Middle frontal gyrus (tissue), 1 donor: ENCODE measurements around the gene COBLL1.
"Not testable (repeated sequence)": the region's sequence is repeated elsewhere in the genome, so short reads cannot be mapped to it uniquely, and the experiment has no call there.

Source experiments
- DNase-seq: peaks from one replicate; pipeline ENCODE4 v3.0.0-alpha.2; 2015; ENCODE audit warnings: low spot score; ENCODE audit errors: extremely low spot score

COBLL1 gene, protein sequence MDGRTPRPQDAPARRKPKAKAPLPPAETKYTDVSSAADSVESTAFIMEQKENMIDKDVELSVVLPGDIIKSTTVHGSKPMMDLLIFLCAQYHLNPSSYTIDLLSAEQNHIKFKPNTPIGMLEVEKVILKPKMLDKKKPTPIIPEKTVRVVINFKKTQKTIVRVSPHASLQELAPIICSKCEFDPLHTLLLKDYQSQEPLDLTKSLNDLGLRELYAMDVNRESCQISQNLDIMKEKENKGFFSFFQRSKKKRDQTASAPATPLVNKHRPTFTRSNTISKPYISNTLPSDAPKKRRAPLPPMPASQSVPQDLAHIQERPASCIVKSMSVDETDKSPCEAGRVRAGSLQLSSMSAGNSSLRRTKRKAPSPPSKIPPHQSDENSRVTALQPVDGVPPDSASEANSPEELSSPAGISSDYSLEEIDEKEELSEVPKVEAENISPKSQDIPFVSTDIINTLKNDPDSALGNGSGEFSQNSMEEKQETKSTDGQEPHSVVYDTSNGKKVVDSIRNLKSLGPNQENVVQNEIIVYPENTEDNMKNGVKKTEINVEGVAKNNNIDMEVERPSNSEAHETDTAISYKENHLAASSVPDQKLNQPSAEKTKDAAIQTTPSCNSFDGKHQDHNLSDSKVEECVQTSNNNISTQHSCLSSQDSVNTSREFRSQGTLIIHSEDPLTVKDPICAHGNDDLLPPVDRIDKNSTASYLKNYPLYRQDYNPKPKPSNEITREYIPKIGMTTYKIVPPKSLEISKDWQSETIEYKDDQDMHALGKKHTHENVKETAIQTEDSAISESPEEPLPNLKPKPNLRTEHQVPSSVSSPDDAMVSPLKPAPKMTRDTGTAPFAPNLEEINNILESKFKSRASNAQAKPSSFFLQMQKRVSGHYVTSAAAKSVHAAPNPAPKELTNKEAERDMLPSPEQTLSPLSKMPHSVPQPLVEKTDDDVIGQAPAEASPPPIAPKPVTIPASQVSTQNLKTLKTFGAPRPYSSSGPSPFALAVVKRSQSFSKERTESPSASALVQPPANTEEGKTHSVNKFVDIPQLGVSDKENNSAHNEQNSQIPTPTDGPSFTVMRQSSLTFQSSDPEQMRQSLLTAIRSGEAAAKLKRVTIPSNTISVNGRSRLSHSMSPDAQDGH

DNA sequence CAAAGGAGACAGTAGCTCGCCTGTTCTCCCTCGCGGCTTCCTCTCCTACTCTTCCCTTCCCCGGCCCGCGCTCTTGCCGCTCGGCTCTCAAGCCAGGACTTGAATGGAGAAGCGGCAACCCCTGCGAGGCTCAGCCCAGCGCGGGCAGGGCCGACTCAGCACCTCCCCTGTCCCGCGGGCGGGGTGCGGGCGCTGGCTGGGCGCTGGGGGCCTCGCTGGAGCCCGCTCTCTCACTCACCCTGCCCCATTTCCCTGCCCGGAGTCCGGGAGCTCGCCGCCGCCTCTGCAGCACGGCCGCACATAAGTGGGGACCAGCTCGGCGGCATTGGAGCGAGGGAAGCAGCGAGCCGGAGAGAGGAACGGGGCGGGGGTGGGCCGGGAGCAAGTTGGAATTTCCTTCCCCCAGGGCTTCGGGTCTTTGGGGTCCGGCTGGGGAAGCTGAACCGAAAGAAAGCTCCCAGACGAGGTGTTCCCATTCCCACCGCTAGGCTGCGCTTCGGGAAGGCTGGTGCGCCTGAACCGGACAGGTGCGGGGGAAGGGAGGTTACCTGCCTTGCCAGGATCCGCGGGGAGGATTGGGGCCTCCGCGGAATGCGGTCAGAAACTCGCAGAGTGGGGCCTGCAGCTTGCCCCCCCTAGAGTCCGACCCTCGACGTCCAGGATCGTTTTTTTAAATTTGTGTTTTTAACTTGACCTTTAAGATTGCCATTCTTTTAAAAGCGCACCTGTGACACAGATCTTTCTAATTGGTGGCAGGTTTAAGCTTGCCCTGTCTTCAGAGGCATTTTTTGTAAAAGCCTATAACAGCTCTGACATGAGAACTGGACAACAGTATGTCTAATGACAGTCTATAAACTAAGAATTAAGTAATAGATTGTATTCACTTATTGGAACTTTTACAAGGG, at the start of gene COBLL1:
Gene COBLL1 (minus strand): TSS at position 105 of the 905 bp plus-strand sequence. CDS start 627 bp downstream, outside the sequence.
- no peak for DNase-seq

DNA sequence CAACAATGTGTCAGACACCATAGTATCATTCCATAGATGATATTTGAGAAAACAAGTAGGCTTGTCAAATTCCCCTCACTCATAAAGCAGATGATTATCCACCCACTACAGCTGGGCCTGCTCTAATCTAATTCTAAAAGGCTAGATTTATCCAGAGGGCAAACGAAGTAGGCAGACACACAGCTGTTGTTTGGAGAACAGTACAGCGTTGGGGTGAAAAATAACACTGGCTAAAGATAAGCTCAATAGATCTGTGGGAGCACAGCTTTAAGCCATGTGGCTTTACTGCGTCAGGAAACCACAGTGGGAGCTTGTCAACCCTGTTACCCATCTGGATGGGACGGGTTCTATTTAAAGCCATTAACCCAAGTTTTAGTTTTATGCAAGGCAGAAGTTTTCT, 48.9 kb upstream of the COBLL1 start:
- no peak for DNase-seq

DNA sequence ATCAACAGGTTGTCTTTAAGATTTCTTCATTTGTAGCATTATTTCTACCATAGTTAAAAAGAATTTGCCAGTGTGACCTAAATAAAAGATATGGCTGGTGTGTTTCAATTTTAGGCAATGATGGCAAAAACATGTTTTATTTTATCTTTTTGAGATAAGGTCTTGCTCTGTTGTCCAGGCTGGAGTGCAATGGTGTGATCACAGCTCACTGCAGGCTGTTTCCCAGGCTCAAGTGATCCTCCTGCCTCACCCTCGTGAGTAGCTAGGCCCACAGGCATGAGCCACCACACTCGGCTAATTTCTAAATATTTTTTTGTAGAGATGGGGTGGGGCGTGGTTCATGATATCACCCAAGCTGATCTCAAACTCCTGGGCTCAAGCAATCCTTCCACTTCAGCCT, 47.0 kb upstream of the COBLL1 start:
- no peak for DNase-seq

DNA sequence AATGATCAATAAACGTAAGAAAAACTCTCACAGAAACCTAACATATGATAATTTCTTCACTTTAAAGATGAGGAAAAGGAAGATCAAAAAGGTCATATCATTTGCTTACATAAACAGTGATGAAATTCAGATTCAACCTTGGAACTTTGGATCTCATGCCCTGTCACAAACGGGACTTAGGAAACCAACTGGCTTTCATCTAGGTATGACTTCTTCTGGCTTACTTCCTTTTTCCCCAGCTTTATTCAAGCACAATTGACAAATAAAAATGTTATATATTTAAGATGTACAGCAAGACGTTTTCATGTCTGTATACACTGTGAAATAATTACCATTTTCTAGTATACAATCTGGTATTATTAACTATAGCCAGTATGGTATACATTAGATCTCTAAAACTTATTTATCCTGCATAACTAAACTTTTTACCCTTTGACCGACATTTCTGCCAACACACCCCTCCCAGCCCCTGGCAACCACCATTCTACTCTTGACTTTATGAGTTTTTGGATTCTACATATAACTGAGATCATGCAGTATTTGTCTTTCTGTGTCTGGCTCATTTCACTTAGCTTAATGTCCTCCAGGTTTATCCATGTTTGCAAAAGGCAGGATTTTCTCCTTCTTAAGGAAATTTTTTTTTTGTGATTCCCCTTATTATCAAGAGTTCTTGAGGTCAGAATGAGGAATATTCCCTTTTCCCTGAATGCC, 46.0 kb upstream of the COBLL1 start:
- no peak for DNase-seq

DNA sequence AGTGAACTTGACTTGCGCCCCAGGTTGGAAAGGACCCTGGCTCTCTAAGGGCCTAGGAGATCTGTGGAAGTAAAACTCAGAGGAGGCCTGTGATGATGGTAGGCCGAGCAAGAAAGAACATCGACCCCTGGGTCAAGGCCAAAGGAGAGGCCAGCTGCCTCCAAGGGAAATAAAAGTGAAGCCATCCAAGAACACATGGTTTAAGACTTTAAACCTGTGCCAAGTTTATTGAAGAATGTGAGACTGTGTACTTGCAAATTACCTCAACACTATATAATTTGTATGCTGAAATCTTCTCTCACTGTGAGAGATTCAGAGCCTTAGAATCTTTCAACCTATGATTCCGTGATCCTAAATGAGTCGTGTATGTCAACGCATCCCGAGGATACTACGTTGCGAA, 40.7 kb upstream of the COBLL1 start:
- no peak for DNase-seq

DNA sequence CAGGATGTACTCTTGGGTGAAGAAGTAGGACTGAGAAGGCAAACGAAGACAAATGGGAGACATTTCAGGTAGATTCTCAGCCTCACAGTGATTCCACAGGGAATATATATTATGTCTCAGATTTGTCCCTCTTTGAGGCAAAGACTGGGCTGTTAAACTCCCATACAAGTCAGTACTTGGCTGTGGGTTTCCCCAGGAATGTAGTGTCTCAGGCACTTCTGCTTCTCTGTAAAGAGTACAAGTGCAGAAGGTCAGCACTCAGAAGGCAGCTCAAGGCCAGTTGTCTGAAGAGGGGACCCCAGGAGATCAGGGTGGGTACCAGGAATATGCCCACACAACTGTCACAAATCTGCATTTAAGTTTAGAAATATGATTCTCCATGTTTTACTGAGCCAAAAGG, 39.9 kb upstream of the COBLL1 start:
- no peak for DNase-seq

DNA sequence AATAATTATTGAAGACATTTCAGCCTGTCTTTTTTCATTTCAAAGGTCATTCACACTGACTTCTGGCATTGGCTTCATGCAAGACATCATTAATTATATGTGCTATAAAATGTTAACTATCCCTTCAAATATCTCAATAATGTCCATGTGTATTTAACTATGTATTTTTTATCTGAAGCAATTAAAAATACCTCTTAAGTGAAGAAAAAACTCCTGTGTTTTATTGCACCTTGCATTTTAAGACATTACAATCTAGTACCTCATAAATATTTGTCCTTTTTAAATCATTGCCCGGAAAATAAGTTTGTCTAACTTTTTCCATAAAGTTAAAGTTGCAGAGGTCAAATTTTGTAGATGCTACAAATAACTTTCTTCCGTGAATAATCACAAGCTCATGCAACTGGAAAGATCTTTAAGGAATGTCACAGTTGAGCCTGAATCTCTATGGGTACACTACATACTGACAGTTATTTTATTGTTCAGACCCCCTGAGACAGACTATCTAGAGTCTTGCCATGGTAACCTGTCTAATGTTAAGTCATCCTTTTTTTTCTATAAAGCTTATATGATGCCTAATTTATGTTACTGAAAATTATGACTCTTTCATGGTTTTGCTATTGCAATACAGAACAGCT, 38.4 kb upstream of the COBLL1 start:
- no peak for DNase-seq

DNA sequence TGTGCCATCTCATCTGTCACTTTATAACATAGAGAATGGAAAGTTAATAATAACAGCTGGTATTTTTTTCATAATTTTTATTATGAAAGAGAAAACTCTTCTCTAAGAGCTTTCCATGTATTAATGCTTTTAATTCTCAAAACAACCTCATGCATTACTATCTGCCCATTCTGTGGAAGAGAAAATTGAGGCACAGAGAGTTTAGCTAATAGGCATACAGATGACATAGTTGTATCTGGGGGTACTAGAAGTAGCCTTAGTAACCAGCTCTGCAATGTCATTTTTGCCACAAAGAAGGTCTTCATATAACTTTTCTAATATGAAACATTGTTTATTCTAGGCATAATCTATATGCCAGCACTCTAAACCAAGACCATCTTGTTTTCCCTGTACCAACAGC, 36.3 kb upstream of the COBLL1 start:
- DNase-seq, result no peak

DNA sequence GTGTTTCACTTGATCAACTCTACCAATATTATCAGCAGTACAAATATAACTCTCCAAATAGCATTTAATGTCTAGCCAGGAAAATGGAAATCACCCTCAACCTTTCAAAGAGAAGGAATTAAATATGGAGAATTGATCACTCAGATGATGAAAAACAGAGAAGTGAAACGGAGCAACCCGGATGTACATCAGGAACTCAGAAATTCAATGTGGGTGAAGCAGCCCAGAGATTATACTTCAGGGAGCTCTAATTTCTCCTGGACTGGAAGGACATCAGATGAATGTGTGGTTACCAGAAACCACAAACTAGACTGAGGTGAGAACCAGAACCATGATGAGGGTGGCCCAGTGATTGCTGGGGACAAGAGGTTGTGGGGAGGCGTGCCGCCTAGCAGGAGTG, 35.5 kb upstream of the COBLL1 start:
- DNase-seq, result no peak

DNA sequence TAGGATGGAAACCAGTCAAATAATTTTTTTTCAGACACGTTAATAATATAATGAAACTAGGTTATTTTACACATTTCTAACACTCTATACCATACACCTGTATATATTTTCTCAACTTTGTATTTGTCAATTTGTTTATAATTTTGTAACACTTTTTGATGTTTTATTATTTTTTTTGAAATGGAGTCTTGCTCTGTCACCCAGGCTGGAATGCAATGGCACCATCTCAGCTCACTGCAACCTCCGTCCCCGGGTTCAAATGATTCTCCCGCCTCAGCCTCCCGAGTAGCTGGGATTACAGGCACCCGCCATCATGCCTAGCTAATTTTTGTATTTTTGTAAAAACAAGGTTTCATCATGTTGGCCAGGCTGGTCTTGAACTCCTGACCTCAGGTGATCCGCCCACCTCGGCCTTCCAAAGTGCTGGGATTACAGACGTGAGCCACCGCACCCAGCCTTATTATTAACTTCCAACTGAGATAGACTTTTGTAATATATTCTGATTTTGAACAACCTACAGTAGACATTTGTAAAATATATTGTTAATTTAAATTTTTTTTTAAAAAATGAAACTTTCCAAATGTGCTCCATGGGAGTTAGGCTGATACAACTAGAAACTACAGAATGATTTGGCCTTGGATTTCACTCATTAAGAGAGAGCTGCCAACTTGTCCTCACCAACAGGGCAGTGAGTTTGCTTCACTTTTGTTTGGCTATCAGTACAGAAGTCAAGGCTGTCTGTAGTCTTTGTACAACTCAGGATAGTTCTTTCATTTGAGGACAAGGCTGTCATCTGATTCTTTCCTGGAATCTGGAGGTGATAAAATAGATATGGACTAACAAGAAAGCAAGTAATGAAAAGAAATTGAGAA, 33.9 kb upstream of the COBLL1 start:
- no peak for DNase-seq

DNA sequence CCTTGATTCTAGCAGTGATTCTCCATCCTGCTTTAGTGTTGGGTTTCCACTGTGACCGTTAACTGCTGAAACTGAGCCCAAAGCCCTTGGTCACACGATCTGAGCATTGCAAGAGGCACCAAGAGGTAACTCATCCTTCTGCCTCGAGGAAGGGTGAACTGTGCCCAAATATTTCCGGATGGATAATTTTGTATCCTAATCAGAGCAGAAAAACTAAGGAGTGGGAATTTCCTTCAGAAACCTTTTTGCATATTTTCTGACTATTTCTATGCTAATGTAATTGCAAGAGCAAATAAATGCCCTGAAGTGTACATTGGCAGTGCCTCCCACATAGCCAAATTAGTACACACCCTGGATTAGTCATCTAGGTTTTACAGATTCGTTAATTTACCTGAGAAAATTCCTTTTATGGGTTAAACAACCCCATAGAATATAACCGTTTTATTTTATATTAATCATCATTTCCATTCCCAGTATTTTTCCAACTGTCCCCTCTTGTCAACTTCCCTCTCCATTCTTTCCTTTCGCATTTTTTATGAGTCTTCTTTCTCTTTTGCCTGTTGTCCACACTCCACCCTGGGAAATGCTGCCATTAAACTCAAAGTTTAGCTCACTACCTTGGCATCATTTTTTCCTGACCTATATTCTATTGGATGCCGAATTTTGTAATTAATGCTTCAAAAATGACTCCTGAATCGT, 31.7 kb upstream of the COBLL1 start:
- no peak for DNase-seq

DNA sequence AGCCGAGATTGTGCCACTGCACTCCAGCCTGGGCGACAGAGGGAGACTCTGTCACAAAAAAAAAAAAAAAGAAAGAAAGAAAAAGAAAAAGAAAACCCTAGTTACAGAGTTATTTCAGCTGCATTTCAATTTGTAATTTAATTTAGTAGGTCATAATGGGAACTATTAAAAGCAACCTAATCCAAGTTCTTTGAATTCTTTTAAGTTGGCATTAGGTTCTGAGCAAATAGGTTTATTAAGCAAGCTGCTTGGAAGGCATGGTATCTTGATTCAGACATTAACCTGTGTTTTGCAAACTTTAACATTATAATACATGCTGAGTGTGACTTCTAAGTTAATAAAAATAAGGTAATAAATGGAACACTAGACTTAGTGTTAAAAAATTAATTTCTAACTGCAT, 29.8 kb upstream of the COBLL1 start:
- no peak for DNase-seq

DNA sequence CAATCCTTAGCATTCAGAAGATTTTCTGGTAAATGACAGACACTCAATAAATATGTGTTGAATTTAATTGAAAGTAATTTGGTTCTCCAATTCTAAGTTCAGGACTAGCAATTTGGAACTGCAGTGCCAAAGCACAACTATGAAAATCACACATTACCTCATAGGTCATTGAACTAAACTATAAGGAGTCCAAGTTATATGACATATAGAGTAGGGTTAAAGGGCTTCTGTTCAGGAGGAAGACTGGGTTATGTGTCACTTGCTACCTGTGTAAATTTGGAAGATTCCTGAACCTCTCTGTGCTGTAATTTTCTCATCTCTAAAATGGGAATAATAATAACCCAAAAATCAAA, 27.8 kb upstream of the COBLL1 start:
- DNase-seq, result no peak

DNA sequence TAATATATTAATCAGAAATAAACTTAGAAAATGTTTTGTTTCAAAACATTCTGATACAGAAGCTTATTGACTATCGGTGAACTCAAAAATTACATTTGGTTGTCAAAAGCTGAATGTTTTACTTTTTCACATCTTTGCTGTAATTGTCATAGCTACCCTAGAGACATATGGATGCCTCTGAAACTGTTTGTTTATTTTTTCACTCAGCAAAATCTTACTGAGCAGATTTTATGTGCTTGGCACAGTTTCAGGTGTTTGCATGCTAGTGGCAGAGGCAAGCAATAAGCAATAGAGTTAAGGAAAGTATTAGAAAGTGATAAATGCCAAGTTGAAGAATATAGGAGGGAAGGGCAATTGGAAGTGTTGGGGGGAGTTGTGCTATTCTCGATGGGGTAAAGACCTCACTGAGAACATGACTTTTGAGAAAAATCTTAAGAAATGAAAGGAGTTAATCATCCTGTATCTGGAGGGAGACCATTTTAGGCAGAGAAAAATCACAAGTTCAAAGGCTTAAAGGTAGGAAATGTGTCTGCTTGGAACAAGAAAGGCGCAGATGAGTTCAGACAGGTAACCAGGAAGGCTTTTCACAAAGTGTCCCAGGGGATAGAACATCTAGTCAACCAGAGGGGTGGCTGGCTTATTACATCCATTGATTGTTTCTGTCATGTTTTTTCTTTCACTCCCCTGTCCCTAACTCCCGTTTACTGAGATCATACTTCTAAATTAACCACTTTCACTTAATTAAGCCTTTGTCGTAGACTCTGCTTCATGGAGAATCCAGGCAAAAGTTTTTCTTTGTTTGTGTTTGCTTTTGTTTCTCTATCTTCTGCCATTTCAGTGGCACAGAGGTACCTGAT, 27.2 kb upstream of the COBLL1 start:
- DNase-seq, result no peak

DNA sequence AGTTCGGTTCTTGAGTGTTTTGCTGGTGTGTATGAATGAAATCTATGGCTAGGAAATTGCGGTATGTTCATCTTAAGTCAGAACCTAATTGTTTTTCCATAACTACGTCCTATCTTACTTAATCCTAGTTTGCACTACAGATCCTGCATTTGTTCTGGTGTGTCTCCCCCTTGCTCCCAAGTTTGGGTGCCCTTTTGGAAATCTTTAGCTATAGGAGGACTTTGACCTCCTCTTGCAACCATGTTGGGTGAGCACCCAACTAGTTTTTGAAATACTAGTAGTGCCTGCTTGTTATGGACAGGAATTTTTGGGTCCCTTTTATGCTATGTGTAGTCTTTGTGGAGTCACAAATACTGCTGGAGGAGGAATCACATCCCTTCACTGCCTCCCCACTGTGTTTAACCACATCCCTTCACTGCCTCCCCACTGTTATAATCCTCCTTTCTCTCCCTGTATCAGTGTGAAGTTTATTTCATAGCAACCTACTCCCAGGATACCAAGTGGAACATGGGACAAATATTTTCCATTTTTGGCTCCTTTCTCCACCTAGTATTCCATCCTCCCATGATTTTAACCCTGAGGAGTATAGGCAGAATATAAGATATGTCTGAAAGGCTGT, 26.3 kb upstream of the COBLL1 start:
- no peak for DNase-seq

DNA sequence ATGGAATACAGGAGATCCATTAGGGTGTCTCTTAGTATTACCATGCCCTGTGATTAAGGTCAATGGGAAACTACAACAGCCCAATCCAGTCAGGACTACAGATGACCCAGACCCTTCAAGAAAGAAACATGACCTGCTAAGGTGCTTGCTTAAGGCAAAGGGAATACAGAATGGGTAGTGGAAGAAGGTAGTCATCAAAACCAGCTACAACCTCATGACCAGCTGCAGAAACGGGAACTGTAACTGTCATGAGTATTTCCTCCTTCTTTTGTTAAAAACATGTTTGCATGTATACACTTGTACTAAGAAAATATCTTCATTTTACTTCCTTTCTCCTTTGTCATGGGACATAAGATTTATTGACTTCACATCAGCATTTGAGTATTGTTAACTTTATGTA, 24.8 kb upstream of the COBLL1 start:
- DNase-seq, result not testable (repeated sequence)

DNA sequence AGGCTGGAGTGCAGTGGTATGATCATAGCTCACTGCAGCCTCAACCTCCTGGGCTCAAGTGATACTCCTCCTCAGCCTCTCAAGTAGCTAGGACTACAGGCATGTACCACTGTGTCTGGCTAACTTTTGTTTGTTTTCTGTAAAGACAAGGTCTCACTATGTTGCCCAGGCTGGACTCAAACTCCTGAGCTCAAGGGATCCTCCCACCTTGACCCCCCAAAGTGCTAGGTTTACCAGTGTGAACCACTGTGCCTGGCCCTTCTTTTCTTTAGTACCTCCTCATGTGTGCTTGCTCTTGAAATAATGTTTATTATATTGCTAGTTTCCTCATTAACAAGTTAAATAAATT, 19.0 kb upstream of the COBLL1 start:
- DNase-seq, result no peak
